GM12872 (cell line): ENCODE data around the gene HELZ.

Source experiments
- CTCF ChIP-seq: IDR thresholded peaks from 3 replicates; pipeline ENCODE4 v1.5.1; 2011; ENCODE audit warnings: low read depth, mild to moderate bottlenecking, low read length, moderate library complexity; ENCODE audit not compliant: insufficient read depth

HELZ gene

GRCh38 chr17:67051155-67051538 lies 193.8 kb downstream of the HELZ start:
- TF ChIP-seq CTCF: no peak

GRCh38 chr17:67050471-67051154 lies 194.4 kb downstream of the HELZ start:
- TF ChIP-seq CTCF: no peak

GRCh38 chr17:67050066-67050465 lies 194.9 kb downstream of the HELZ start:
- TF ChIP-seq CTCF: no peak

- TF ChIP-seq CTCF: no peak
Observed at GRCh38 chr17:67049025-67049739, 195.8 kb downstream of the HELZ start.

- TF ChIP-seq CTCF: no peak
Observed at GRCh38 chr17:67047382-67047781, 197.6 kb downstream of the HELZ start.

GRCh38 chr17:67046398-67046797 lies 198.6 kb downstream of the HELZ start:
- no peak for TF ChIP-seq CTCF

GRCh38 chr17:67044940-67045339 lies 200.1 kb downstream of the HELZ start:
- TF ChIP-seq CTCF: no peak
